ENCODE results near the gene BRD4. TPM values are rescaled to one million over a fixed set of nuclear protein-coding genes. Genes with fewer than 3 reads are reported as not detected.
"Not testable (repeated sequence)": the region's sequence is repeated elsewhere in the genome, so short reads cannot be mapped to it uniquely, and the experiment has no call there.

The BRD4 gene
- total and polyA plus RNA-seq, 2 experiments from 2014 or later, result 63.8 to 115 TPM

GRCh38 chr19:15353908-15354307 is 21.6 kb upstream of the BRD4 start:
- Histone ChIP-seq H2AFZ (no peak overlapping the region), H3K27me3 (ENCODE audit: insufficient read depth) (no peaks in the 10 kb centered on the region), H3K36me3 (ENCODE audit: insufficient read depth) (peaks cover 34% of the 10 kb centered on the region), H3K9me2 (ENCODE audit: insufficient read depth) (no peaks in the 10 kb centered on the region), H3K79me2 (replicated peaks; ENCODE audit: insufficient read depth) (no peaks in the 10 kb centered on the region), H3K4me3 (no peak overlapping the region), H3K27ac (ENCODE audit: low read depth) (no peak overlapping the region), H3K4me2 (no peak overlapping the region), H3F3A (replicated peaks; ENCODE audit: low read depth) (0 out of 2 replicates have a peak, but pooled peaks cover 6% of the 10 kb centered on the region), H3K4me1 (ENCODE audit: insufficient read depth) (no peaks in the 10 kb centered on the region), H4K20me1 (replicated peaks; ENCODE audit: insufficient read depth) (no peaks in the 10 kb centered on the region; the same call in 1 of the 2 replicates)
- Mint-ChIP-seq H3K9me3 (no peaks in the 10 kb centered on the region), H3K4me3 (no peak overlapping the region), H3K36me3 (ENCODE audit: low read depth) (peaks cover 45% of the 10 kb centered on the region), H3K4me1 (no peaks in the 10 kb centered on the region), H3K27ac (no peak overlapping the region), H3K27me3 (ENCODE audit: insufficient read depth, low read depth, poor library complexity) (peaks cover 11% of the 10 kb centered on the region)
- no peak for ATAC-seq
- no peak for TF ChIP-seq ZNF462 (CRISPR knock-in tag; IDR thresholded peaks at IDR 0.05)
- TF ChIP-seq ETS1 (IDR thresholded peaks at IDR 0.05), result no peak
- TF ChIP-seq EZH2 (IDR thresholded peaks at IDR 0.05; ENCODE audit: low read depth, unreplicated experiment), result no peak
- TF ChIP-seq EZH2phosphoT487 (IDR thresholded peaks at IDR 0.05; ENCODE audit: unreplicated experiment), result no peak
- TF ChIP-seq CREB1 (CRISPR knock-in tag; IDR thresholded peaks at IDR 0.05; ENCODE audit: low read depth), result no peak
- TF ChIP-seq REST (IDR thresholded peaks at IDR 0.05; ENCODE audit: unreplicated experiment), result no peak
- DNase-seq (ENCODE audit: low spot score), result no peak

GRCh38 chr19:15352535-15352934 is 20.2 kb upstream of the BRD4 start:
- H3K4me1 Mint-ChIP-seq; ATAC-seq; H2AFZ ChIP-seq; H3F3A ChIP-seq (replicated peaks; ENCODE audit: low read depth); H3K4me1 ChIP-seq (ENCODE audit: insufficient read depth); H3K4me3 Mint-ChIP-seq; DNase-seq (ENCODE audit: low spot score); H3K4me2 ChIP-seq; H3K27ac Mint-ChIP-seq; H3K9me2 ChIP-seq (ENCODE audit: insufficient read depth); H4K20me1 ChIP-seq (replicated peaks; ENCODE audit: insufficient read depth); H3K9me3 Mint-ChIP-seq; H3K27ac ChIP-seq (ENCODE audit: low read depth); H3K27me3 ChIP-seq (ENCODE audit: insufficient read depth); H3K4me3 ChIP-seq; H3K79me2 ChIP-seq (replicated peaks; ENCODE audit: insufficient read depth): not testable (repeated sequence)
- peaks cover 11% of the 10 kb centered on the region for H3K27me3 Mint-ChIP-seq (ENCODE audit: insufficient read depth, low read depth, poor library complexity)
- peaks cover 21% of the 10 kb centered on the region for H3K36me3 ChIP-seq (ENCODE audit: insufficient read depth)
- peaks cover 31% of the 10 kb centered on the region for H3K36me3 Mint-ChIP-seq (ENCODE audit: low read depth)

GRCh38 chr19:15341328-15341727 is 9.0 kb upstream of the BRD4 start:
- not testable (repeated sequence) for H3K27me3 Mint-ChIP-seq (ENCODE audit: insufficient read depth, low read depth, poor library complexity); H3K4me1 Mint-ChIP-seq; H4K20me1 ChIP-seq (replicated peaks; ENCODE audit: insufficient read depth); H3K27ac ChIP-seq (ENCODE audit: low read depth); H3K36me3 Mint-ChIP-seq (ENCODE audit: low read depth); H3K27me3 ChIP-seq (ENCODE audit: insufficient read depth); H3K9me3 Mint-ChIP-seq; H2AFZ ChIP-seq; H3K36me3 ChIP-seq (ENCODE audit: insufficient read depth); H3K79me2 ChIP-seq (replicated peaks; ENCODE audit: insufficient read depth); DNase-seq (ENCODE audit: low spot score); H3K4me3 Mint-ChIP-seq; ATAC-seq; H3K4me1 ChIP-seq (ENCODE audit: insufficient read depth); H3K9me2 ChIP-seq (ENCODE audit: insufficient read depth); H3F3A ChIP-seq (replicated peaks; ENCODE audit: low read depth); H3K27ac Mint-ChIP-seq; H3K4me2 ChIP-seq; H3K4me3 ChIP-seq
